ENCODE data around the gene TRRAP. TPM values are rescaled to one million over a fixed set of nuclear protein-coding genes. Genes with fewer than 3 reads are reported as not detected.

Gene TRRAP
- total and polyA plus RNA-seq, 2 experiments from 2014 or later = 14.9 to 58.7 TPM

DNA sequence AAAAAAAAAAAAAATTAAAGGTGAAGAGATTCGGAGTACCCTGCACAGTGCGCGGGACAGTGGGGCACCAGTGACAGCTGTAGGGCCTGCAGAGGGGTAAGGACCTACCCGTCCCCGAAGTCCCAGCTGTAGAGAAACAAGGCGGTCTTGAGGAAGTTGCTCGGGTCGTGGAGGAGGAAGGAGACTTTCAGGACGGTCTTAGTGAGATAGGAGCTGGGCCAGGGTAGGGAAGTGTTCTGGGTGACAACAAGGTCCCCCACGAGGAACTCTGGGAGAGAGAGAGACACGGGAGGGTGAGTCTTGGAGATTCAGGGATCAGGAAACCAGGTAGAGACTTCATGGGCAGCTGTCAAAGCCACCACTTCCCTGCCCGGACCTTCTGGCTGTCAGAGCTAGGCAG is 18.3 kb upstream of the TRRAP start (continued):
- TF ChIP-seq, protein P1, sequence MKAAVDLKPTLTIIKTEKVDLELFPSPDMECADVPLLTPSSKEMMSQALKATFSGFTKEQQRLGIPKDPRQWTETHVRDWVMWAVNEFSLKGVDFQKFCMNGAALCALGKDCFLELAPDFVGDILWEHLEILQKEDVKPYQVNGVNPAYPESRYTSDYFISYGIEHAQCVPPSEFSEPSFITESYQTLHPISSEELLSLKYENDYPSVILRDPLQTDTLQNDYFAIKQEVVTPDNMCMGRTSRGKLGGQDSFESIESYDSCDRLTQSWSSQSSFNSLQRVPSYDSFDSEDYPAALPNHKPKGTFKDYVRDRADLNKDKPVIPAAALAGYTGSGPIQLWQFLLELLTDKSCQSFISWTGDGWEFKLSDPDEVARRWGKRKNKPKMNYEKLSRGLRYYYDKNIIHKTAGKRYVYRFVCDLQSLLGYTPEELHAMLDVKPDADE (IDR thresholded peaks at IDR 0.05) = no peak
- no peak for TF ChIP-seq ZNF331 (CRISPR knock-in tag; IDR thresholded peaks at IDR 0.05; ENCODE audit: low read depth)
- no peak for TF ChIP-seq STAT1 (IDR thresholded peaks at IDR 0.05; ENCODE audit: unreplicated experiment)
- TF ChIP-seq EZH2phosphoT487 (IDR thresholded peaks at IDR 0.05; ENCODE audit: unreplicated experiment) = no peak

GRCh38 chr7:98862203-98862602 is 16.1 kb upstream of the TRRAP start:
- Mint-ChIP-seq H3K4me1 (peaks cover under 1% of the 10 kb centered on the region; the same call in 2 of the 3 replicates), H3K36me3 (ENCODE audit: low read depth) (no peaks in the 10 kb centered on the region; the same call in 2 of the 3 replicates), H3K27me3 (ENCODE audit: insufficient read depth, low read depth, poor library complexity) (peaks cover 14% of the 10 kb centered on the region), H3K9me3 (no peaks in the 10 kb centered on the region), H3K27ac (no peak overlapping the region), H3K4me3 (no peak overlapping the region)
- no peak overlapping the region for H3K4me2 ChIP-seq
- H3F3A ChIP-seq (replicated peaks; ENCODE audit: low read depth) = no peaks in the 10 kb centered on the region
- no peaks in the 10 kb centered on the region for H3K79me2 ChIP-seq (replicated peaks; ENCODE audit: insufficient read depth)
- H3K4me3 ChIP-seq = no peak overlapping the region
- no peak for DNase-seq (ENCODE audit: low spot score)
- no peaks in the 10 kb centered on the region for H4K20me1 ChIP-seq (replicated peaks; ENCODE audit: insufficient read depth)
- H3K4me1 ChIP-seq (ENCODE audit: insufficient read depth) = no peaks in the 10 kb centered on the region
- no peak overlapping the region for H3K27ac ChIP-seq (ENCODE audit: low read depth)
- H3K27me3 ChIP-seq (ENCODE audit: insufficient read depth) = no peaks in the 10 kb centered on the region
- no peak for ATAC-seq
- no peak overlapping the region for H2AFZ ChIP-seq
- TF ChIP-seq NANOG (IDR thresholded peaks at IDR 0.05; ENCODE audit: borderline replicate concordance) = no peak
- TF ChIP-seq, protein P2, sequence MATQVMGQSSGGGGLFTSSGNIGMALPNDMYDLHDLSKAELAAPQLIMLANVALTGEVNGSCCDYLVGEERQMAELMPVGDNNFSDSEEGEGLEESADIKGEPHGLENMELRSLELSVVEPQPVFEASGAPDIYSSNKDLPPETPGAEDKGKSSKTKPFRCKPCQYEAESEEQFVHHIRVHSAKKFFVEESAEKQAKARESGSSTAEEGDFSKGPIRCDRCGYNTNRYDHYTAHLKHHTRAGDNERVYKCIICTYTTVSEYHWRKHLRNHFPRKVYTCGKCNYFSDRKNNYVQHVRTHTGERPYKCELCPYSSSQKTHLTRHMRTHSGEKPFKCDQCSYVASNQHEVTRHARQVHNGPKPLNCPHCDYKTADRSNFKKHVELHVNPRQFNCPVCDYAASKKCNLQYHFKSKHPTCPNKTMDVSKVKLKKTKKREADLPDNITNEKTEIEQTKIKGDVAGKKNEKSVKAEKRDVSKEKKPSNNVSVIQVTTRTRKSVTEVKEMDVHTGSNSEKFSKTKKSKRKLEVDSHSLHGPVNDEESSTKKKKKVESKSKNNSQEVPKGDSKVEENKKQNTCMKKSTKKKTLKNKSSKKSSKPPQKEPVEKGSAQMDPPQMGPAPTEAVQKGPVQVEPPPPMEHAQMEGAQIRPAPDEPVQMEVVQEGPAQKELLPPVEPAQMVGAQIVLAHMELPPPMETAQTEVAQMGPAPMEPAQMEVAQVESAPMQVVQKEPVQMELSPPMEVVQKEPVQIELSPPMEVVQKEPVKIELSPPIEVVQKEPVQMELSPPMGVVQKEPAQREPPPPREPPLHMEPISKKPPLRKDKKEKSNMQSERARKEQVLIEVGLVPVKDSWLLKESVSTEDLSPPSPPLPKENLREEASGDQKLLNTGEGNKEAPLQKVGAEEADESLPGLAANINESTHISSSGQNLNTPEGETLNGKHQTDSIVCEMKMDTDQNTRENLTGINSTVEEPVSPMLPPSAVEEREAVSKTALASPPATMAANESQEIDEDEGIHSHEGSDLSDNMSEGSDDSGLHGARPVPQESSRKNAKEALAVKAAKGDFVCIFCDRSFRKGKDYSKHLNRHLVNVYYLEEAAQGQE (IDR thresholded peaks at IDR 0.05; ENCODE audit: unreplicated experiment) = no peak
- no peak for TF ChIP-seq POLR2AphosphoS5 (IDR thresholded peaks at IDR 0.05; ENCODE audit: low read depth)
- no peak for TF ChIP-seq CTCF (conservative IDR thresholded peaks at IDR 0.05; ENCODE audit: low read depth in 2 of 2)
- no peak for TF ChIP-seq EZH2 (IDR thresholded peaks at IDR 0.05; ENCODE audit: low read depth, unreplicated experiment)
- TF ChIP-seq ZNF331 (CRISPR knock-in tag; IDR thresholded peaks at IDR 0.05; ENCODE audit: low read depth) = no peak
- TF ChIP-seq JUNB (IDR thresholded peaks at IDR 0.05; ENCODE audit: unreplicated experiment) = no peak
- TF ChIP-seq, protein P3, sequence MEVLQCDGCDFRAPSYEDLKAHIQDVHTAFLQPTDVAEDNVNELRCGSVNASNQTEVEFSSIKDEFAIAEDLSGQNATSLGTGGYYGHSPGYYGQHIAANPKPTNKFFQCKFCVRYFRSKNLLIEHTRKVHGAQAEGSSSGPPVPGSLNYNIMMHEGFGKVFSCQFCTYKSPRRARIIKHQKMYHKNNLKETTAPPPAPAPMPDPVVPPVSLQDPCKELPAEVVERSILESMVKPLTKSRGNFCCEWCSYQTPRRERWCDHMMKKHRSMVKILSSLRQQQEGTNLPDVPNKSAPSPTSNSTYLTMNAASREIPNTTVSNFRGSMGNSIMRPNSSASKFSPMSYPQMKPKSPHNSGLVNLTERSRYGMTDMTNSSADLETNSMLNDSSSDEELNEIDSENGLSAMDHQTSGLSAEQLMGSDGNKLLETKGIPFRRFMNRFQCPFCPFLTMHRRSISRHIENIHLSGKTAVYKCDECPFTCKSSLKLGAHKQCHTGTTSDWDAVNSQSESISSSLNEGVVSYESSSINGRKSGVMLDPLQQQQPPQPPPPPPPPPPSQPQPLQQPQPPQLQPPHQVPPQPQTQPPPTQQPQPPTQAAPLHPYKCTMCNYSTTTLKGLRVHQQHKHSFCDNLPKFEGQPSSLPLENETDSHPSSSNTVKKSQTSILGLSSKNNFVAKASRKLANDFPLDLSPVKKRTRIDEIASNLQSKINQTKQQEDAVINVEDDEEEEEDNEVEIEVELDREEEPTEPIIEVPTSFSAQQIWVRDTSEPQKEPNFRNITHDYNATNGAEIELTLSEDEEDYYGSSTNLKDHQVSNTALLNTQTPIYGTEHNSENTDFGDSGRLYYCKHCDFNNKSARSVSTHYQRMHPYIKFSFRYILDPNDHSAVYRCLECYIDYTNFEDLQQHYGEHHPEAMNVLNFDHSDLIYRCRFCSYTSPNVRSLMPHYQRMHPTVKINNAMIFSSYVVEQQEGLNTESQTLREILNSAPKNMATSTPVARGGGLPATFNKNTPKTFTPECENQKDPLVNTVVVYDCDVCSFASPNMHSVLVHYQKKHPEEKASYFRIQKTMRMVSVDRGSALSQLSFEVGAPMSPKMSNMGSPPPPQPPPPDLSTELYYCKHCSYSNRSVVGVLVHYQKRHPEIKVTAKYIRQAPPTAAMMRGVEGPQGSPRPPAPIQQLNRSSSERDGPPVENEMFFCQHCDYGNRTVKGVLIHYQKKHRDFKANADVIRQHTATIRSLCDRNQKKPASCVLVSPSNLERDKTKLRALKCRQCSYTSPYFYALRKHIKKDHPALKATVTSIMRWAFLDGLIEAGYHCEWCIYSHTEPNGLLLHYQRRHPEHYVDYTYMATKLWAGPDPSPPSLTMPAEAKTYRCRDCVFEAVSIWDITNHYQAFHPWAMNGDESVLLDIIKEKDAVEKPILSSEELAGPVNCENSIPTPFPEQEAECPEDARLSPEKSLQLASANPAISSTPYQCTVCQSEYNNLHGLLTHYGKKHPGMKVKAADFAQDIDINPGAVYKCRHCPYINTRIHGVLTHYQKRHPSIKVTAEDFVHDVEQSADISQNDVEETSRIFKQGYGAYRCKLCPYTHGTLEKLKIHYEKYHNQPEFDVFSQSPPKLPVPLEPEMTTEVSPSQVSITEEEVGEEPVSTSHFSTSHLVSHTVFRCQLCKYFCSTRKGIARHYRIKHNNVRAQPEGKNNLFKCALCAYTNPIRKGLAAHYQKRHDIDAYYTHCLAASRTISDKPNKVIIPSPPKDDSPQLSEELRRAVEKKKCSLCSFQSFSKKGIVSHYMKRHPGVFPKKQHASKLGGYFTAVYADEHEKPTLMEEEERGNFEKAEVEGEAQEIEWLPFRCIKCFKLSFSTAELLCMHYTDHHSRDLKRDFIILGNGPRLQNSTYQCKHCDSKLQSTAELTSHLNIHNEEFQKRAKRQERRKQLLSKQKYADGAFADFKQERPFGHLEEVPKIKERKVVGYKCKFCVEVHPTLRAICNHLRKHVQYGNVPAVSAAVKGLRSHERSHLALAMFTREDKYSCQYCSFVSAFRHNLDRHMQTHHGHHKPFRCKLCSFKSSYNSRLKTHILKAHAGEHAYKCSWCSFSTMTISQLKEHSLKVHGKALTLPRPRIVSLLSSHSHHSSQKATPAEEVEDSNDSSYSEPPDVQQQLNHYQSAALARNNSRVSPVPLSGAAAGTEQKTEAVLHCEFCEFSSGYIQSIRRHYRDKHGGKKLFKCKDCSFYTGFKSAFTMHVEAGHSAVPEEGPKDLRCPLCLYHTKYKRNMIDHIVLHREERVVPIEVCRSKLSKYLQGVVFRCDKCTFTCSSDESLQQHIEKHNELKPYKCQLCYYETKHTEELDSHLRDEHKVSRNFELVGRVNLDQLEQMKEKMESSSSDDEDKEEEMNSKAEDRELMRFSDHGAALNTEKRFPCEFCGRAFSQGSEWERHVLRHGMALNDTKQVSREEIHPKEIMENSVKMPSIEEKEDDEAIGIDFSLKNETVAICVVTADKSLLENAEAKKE (CRISPR knock-in tag; IDR thresholded peaks at IDR 0.05) = no peak
- TF ChIP-seq ZNF114 (CRISPR knock-in tag; IDR thresholded peaks at IDR 0.05) = no peak
- no peak for TF ChIP-seq STAT1 (IDR thresholded peaks at IDR 0.05; ENCODE audit: unreplicated experiment)
- no peaks in the 10 kb centered on the region for H3K9me2 ChIP-seq (ENCODE audit: insufficient read depth)
- no peaks in the 10 kb centered on the region for H3K36me3 ChIP-seq (ENCODE audit: insufficient read depth)

Measured in GM23338 (cell line).